HG03342 (cell line): ENCODE measurements around the gene VPS13A.
"Not testable (repeated sequence)": the region's sequence is repeated elsewhere in the genome, so short reads cannot be mapped to it uniquely, and the experiment has no call there.

ENCODE experiments used
- ATAC-seq: cut with Tn5 transposase; IDR thresholded peaks from one replicate; pipeline ENCODE4 v1.9.1; 2021; ENCODE audit warnings: mild to moderate bottlenecking, moderate library complexity; ENCODE audit not compliant: unreplicated experiment

The VPS13A gene

GRCh38 chr9:77180056-77180455, 2.7 kb downstream of the VPS13A start:
- ATAC-seq: no peak

GRCh38 chr9:77183581-77183980, 6.2 kb downstream of the VPS13A start:
- ATAC-seq: no peak

- ATAC-seq: no peak
Measured at GRCh38 chr9:77188242-77188641, 10.9 kb downstream of the VPS13A start.

GRCh38 chr9:77194423-77194822, 17.1 kb downstream of the VPS13A start:
- ATAC-seq: no peak

GRCh38 chr9:77210116-77210515, 32.8 kb downstream of the VPS13A start:
- ATAC-seq: no peak

GRCh38 chr9:77211561-77211960, 34.2 kb downstream of the VPS13A start:
- no peak for ATAC-seq

- no peak for ATAC-seq
Measured at GRCh38 chr9:77212801-77213200, 35.5 kb downstream of the VPS13A start.

GRCh38 chr9:77215874-77216273, 38.5 kb downstream of the VPS13A start:
- ATAC-seq: no peak

- ATAC-seq: no peak
Measured at GRCh38 chr9:77218612-77219011, 41.3 kb downstream of the VPS13A start.

- ATAC-seq: no peak
Measured at GRCh38 chr9:77221431-77221830, 44.1 kb downstream of the VPS13A start.

- no peak for ATAC-seq
Measured at GRCh38 chr9:77224746-77225312, 47.5 kb downstream of the VPS13A start.

- no peak for ATAC-seq
Measured at GRCh38 chr9:77236693-77237092, 59.4 kb downstream of the VPS13A start.

GRCh38 chr9:77237896-77238295, 60.6 kb downstream of the VPS13A start:
- ATAC-seq: no peak

- no peak for ATAC-seq
Measured at GRCh38 chr9:77251050-77251449, 73.7 kb downstream of the VPS13A start.

GRCh38 chr9:77257275-77257674, 79.9 kb downstream of the VPS13A start:
- no peak for ATAC-seq

GRCh38 chr9:77261605-77262004, 84.3 kb downstream of the VPS13A start:
- no peak for ATAC-seq

- ATAC-seq: not testable (repeated sequence)
Measured at GRCh38 chr9:77267762-77268161, 90.4 kb downstream of the VPS13A start.

- peak; percentile 64 for ATAC-seq
Measured at GRCh38 chr9:77271023-77271690, 93.8 kb downstream of the VPS13A start.

GRCh38 chr9:77276799-77277198, 99.5 kb downstream of the VPS13A start:
- no peak for ATAC-seq

GRCh38 chr9:77277719-77278118, 100.4 kb downstream of the VPS13A start:
- no peak for ATAC-seq

GRCh38 chr9:77283991-77284390, 106.7 kb downstream of the VPS13A start:
- ATAC-seq: no peak

- no peak for ATAC-seq
Measured at GRCh38 chr9:77284616-77285015, 107.3 kb downstream of the VPS13A start.

GRCh38 chr9:77290373-77290772, 113.0 kb downstream of the VPS13A start:
- ATAC-seq: no peak
